Peyer's patch (tissue), 4 donors: ENCODE measurements around the gene ASPSCR1. TPM values are rescaled to one million over a fixed set of nuclear protein-coding genes. Genes with fewer than 3 reads are reported as not detected.

Experiments
- DNase-seq, 3 donors: peaks; one replicate each; pipeline ENCODE4 v3.0.0-alpha.2; 2017 to 2019
- H3K27ac ChIP-seq, 4 donors: fragments of 200-600 bp; sonication (generic); one replicate each; pipeline ENCODE4 v1.5.1; 2016 to 2019
- H3K27me3 ChIP-seq, 2 donors: fragments of 200-600 bp; sonication (generic); one replicate each; pipeline ENCODE4 v1.5.1; 2019
- H3K36me3 ChIP-seq, 3 donors: fragments of 200-600 bp; sonication (generic); one replicate each; pipeline ENCODE4 v1.5.1; 2016 to 2019
- H3K4me1 ChIP-seq, 4 donors: fragments of 200-600 bp; sonication (generic); one replicate each; pipeline ENCODE4 v1.5.1; 2016 to 2019
- H3K4me3 ChIP-seq, 4 donors: fragments of 200-600 bp; sonication (generic); 1 replicate in 3 of 4; 2 replicates in 1 of 4; pipeline ENCODE4 v1.5.1; 2016 to 2019; ENCODE audit warnings: mild to moderate bottlenecking in 1 of 4
- H3K9me3 ChIP-seq, 4 donors: fragments of 200-600 bp; sonication (generic); one replicate each; pipeline ENCODE4 v1.5.1; 2016 to 2019; ENCODE audit warnings: mild to moderate bottlenecking in 1 of 4
- POLR2A ChIP-seq, 2 donors: fragments of 450-650 bp; IDR thresholded peaks; one replicate each; pipeline ENCODE4 v1.5.1; 2017; ENCODE audit warnings: antibody characterized with exemption in 2 of 2, mild to moderate bottlenecking in 2 of 2, moderate library complexity in 2 of 2
- total RNA-seq, 4 donors: library from RNA; depleted of rRNA; stranded (reverse); fragments of >200 nt; gene quantifications; one replicate each; pipeline ENCODE4 v1.1.0, GENCODE V29; 2016
- TF ChIP-seq, protein P1 (sequence below), 6 experiments: fragments of 450-650 bp in 4 of 6; fragments of 200-600 bp in 2 of 6; sonication (generic) in 1 of 6; IDR thresholded peaks; one replicate each; pipeline ENCODE4 v1.5.1; 2017 to 2019; ENCODE audit warnings: antibody characterized with exemption in 6 of 6, mild to moderate bottlenecking in 3 of 6, moderate library complexity in 1 of 6

The ASPSCR1 gene
- total RNA-seq, 4 donors from 2014 or later, result 31.6 to 70.1 (median 49.9) TPM

DNA sequence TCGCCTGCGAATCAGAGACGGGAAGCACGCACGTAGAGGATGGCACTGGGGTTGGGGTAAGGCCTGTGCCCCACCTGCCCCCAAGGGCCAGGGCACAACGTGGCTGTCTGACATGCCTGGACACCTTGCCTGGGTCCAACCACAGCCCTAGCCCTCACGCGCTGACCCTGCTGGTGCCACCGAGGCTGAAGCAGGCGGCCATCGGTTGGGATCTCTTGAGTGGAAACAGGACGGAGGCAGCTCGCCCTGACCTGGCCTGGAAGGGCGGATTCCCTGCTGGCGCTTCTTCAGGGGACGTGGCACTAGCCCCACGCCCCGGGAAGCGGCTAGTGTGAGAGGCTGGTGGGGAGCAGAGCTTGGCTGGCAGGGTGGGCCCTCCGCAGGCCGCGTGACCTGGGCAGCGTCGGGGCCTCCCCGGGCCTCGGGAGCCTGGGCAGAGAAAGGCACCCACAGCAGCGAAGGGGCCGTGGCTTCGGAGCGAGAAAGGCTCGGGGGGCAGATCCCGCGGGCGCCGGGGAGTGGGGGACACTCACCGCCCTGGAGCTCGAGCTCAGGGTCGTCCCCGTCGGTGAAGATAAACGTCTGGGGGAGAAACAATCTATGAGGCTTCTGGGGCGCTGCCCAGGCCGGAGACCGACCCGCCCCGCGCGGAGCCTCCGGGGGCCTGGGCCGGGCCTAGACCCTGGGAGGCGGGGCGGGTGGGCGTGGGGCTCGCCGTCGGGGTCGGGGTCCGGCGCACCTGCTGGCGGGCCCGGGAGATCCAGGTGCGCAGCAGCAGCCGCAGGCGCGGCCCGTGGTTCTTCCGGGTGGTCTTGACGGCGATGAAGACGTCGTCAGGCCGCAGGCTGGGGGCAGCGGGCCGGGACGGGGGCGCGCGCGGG lies 73.6 kb downstream of the ASPSCR1 start:
- peak overlapping the region; percentile 75 to 98 (median 95) for H3K4me3 ChIP-seq
- peak overlapping the region; percentile 61 to 72 (median 70) for H3K27ac ChIP-seq
- H3K27me3 ChIP-seq, result no peaks in the 10 kb centered on the region
- no peak for DNase-seq
- no peaks in the 10 kb centered on the region for H3K9me3 ChIP-seq
- TF ChIP-seq, protein P1, sequence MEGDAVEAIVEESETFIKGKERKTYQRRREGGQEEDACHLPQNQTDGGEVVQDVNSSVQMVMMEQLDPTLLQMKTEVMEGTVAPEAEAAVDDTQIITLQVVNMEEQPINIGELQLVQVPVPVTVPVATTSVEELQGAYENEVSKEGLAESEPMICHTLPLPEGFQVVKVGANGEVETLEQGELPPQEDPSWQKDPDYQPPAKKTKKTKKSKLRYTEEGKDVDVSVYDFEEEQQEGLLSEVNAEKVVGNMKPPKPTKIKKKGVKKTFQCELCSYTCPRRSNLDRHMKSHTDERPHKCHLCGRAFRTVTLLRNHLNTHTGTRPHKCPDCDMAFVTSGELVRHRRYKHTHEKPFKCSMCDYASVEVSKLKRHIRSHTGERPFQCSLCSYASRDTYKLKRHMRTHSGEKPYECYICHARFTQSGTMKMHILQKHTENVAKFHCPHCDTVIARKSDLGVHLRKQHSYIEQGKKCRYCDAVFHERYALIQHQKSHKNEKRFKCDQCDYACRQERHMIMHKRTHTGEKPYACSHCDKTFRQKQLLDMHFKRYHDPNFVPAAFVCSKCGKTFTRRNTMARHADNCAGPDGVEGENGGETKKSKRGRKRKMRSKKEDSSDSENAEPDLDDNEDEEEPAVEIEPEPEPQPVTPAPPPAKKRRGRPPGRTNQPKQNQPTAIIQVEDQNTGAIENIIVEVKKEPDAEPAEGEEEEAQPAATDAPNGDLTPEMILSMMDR (IDR thresholded peaks at IDR 0.05), result no peak
- TF ChIP-seq POLR2A (IDR thresholded peaks at IDR 0.05), result no peak
- peaks cover 0 to 31% (median 23%) of the 10 kb centered on the region in 4 donors for H3K4me1 ChIP-seq
- peaks cover 0 to 56% (median 0%) of the 10 kb centered on the region in 3 donors for H3K36me3 ChIP-seq

DNA sequence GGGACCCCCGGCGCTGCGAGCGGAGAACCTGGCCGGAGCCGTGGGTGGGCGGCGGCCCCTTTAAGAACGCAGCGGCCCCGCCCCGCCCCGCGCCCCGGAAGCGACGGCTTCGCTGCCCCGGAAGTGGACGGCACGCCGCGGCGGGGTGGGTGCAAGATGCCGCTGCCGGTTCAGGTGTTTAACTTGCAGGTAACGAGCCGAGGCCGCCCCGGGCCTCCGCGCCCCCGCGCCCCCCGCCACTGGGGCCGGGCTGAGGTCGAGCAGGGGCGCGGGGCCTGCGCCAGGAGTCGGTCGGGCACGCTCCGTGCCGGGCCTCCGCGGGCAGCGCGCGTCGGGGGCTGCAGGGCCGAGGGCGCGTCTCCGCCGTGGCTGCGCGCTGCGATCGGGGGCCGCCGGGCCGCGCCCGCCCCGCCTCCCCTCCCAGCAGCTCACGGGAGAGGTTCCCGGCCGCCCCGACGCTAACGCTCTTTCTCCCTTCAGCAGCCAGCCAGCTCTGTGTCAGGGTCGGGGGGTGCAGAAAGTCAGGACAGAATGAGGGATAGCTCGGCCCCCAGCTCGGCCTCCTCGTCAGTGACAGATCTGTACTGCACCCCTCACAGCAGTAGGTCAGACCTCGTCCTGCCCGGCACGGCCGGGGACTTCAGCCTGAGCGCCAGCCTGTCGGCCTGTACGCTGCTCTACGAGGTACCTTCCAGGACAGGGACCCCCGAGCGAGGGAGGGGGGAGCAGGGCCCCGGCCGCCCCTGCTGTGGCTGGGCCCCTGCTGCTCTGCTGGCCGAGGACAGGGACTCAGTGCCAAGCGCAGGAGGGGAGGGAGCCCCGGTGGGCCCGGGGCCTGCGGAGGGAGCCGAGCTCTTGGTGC lies 74.6 kb downstream of the ASPSCR1 start, which contains the start of the genes GPS1 and RFNG:
Gene GPS1, plus strand, starts transcription at position 123 of the 862 bp plus-strand sequence. Its CDS starts 34 bp downstream, at position 157.
Gene RFNG, minus strand, starts transcription at position 36 of the 862 bp plus-strand sequence. CDS start 45 bp downstream, outside the sequence.
- TF ChIP-seq POLR2A (IDR thresholded peaks at IDR 0.05), result no peak
- TF ChIP-seq, protein P1 (IDR thresholded peaks at IDR 0.05), result no peak
- peaks cover 0 to 66% (median 0%) of the 10 kb centered on the region in 3 donors for H3K36me3 ChIP-seq
- H3K9me3 ChIP-seq, result no peaks in the 10 kb centered on the region
- peak within 1 kb of the TSS; percentile 75 to 98 (median 95) for H3K4me3 ChIP-seq
- H3K27ac ChIP-seq, result peak within 1 kb of the TSS; percentile 61 to 72 (median 70)
- H3K27me3 ChIP-seq, result no peaks in the 10 kb centered on the region
- peaks cover 0 to 31% (median 23%) of the 10 kb centered on the region in 4 donors for H3K4me1 ChIP-seq
- DNase-seq, result peak; percentile 79 to 90 (median 90)

DNA sequence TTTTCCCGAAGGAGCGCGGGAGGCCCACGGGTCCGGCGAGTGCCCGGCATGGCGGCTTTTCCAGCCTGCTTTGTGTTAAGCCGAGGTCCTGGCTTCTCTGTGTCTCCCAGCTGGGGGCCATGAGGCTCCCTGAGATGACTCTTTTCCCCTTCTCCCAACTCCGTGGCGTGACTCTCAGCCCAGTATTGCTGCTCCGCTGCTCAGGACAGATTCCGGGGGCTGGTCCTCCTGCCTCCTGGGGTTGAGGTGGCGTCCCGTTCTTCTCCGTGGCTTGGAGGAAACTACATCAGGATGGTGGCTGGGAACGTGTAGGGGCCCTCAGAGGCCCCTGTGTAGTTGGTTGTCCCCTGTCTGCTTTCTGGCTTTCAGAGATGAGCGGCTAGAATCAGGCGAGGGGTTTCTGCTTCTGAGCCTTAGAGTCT lies 75.2 kb downstream of the ASPSCR1 start:
- Histone ChIP-seq H3K4me1 (peaks cover 0 to 31% (median 23%) of the 10 kb centered on the region in 4 donors), H3K36me3 (peaks cover 0 to 68% (median 0%) of the 10 kb centered on the region in 3 donors), H3K27ac (peak overlapping the region in 1 of 4 donors; percentile 72), H3K4me3 (peak overlapping the region; percentile 75 to 98 (median 95)), H3K9me3 (no peaks in the 10 kb centered on the region), H3K27me3 (no peaks in the 10 kb centered on the region)
- no peak for DNase-seq
- TF ChIP-seq, protein P1 (IDR thresholded peaks at IDR 0.05), result no peak
- TF ChIP-seq POLR2A (IDR thresholded peaks at IDR 0.05), result no peak

DNA sequence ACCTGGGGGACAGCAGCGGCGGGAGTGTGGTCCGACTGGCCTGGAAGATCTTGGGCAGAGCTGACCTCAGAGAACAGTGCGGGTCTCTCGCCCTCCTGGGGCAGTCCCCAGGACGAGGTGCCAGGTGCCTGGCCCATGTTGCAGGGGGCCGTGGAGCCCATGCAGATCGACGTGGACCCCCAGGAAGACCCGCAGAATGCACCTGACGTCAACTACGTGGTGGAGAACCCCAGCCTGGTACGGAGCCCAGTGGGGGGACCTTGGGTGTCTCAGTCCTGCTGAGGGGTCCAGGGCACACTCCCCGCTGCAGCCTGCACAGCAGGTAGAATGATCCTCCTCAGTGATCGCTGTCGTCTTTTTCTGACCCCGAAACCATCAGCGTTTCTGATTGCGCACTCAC lies 75.7 kb downstream of the ASPSCR1 start:
- peaks cover 0 to 31% (median 23%) of the 10 kb centered on the region in 4 donors for H3K4me1 ChIP-seq
- no peak for DNase-seq

More for the DNA sequence above, 75.7 kb downstream of the ASPSCR1 start:
- peak overlapping the region in 3 of 4 donors; percentile 94 to 98 (median 96) for H3K4me3 ChIP-seq
- no peak overlapping the region for H3K27ac ChIP-seq
- H3K36me3 ChIP-seq, result peaks cover 0 to 69% (median 0%) of the 10 kb centered on the region in 3 donors
- H3K27me3 ChIP-seq, result no peaks in the 10 kb centered on the region
- TF ChIP-seq POLR2A (IDR thresholded peaks at IDR 0.05), result no peak
- TF ChIP-seq, protein P1 (IDR thresholded peaks at IDR 0.05), result no peak
- H3K9me3 ChIP-seq, result no peaks in the 10 kb centered on the region
